H1 (cell line): ENCODE results near the gene MICU2. TPM values are rescaled to one million over a fixed set of nuclear protein-coding genes. Genes with fewer than 3 reads are reported as not detected.

ENCODE experiments used
- CTCF ChIA-PET: fragments of 300-600 bp; sonication (Branson Sonifier 250); formaldehyde crosslinking; loops from one replicate; lab custom pipeline; 2021; ENCODE audit not compliant: partially characterized antibody; lab: Charles Lee
- POLR2A ChIA-PET: fragments of 300-600 bp; sonication (Branson Sonifier 250); formaldehyde crosslinking; loops from one replicate; lab custom pipeline; 2021; ENCODE audit warnings: inconsistent platforms; ENCODE audit not compliant: partially characterized antibody; lab: Charles Lee
- DNase-seq, 2 experiments: peaks; one replicate each; pipeline versions ENCODE4 v3.0.0 to v3.0.0-alpha.2; 2010 to 2022; ENCODE audit warnings: low spot score in 2 of 2, low read depth in 1 of 2, mixed read lengths in 1 of 2
- FAIRE-seq: peaks from 2 replicates; lab custom pipeline; 2011; peaks lifted over from hg19 to GRCh38; lab: Jason Lieb, UNC
- H2AFZ ChIP-seq: 2 replicates; pipeline ENCODE4 v1.8.1; 2012; ENCODE audit warnings: low read length, inconsistent platforms
- H2AK5ac ChIP-seq: 2 replicates; pipeline ENCODE4 v1.6.1; 2013; ENCODE audit warnings: low read depth, low read length
- H2BK120ac ChIP-seq: replicated peaks from 2 replicates; pipeline ENCODE3; 2013; ENCODE audit warnings: low read depth, low read length, inconsistent platforms
- H2BK12ac ChIP-seq: 2 replicates; pipeline ENCODE4 v1.6.1; 2013; ENCODE audit warnings: low read depth, low read length
- H2BK15ac ChIP-seq: 2 replicates; pipeline ENCODE4 v1.6.1; 2013; ENCODE audit warnings: low read length
- H2BK20ac ChIP-seq: 2 replicates; pipeline ENCODE4 v1.6.1; 2013; ENCODE audit warnings: low read length
- H2BK5ac ChIP-seq: 2 replicates; pipeline ENCODE4 v1.6.1; 2013; ENCODE audit warnings: low read depth, low read length
- H3K14ac ChIP-seq: 2 replicates; pipeline ENCODE4 v1.6.1; 2013; ENCODE audit warnings: inconsistent platforms; ENCODE audit not compliant: insufficient read length
- H3K18ac ChIP-seq: 2 replicates; pipeline ENCODE4 v1.6.1; 2013; ENCODE audit warnings: low read length; ENCODE audit errors: extremely low read depth
- H3K23ac ChIP-seq: 2 replicates; pipeline ENCODE4 v1.6.1; 2013; ENCODE audit warnings: inconsistent platforms; ENCODE audit not compliant: insufficient read length
- H3K23me2 ChIP-seq: 2 replicates; pipeline ENCODE4 v1.6.1; 2013; ENCODE audit warnings: low read depth, low read length
- H3K27ac ChIP-seq: 2 replicates; pipeline ENCODE4 v1.6.1; 2011; ENCODE audit warnings: low read depth, low read length, inconsistent platforms
- H3K27me3 ChIP-seq, 4 experiments: replicated peaks in 1 of 4; 1 replicate in 1 of 4; 2 replicates in 3 of 4; pipeline versions ENCODE4 v1.6.1 to v1.8.1; 2011 to 2013; ENCODE audit warnings: low read length in 3 of 4, mild to moderate bottlenecking in 3 of 4, inconsistent platforms in 2 of 4, mixed read lengths in 2 of 4, moderate library complexity in 1 of 4; ENCODE audit not compliant: control insufficient read depth in 3 of 4, insufficient read depth in 3 of 4; ENCODE audit errors: extremely low read depth in 1 of 4
- H3K36me3 ChIP-seq, 4 experiments: 2 replicates each; pipeline versions ENCODE4 v1.6.1 to v1.8.1; 2011 to 2013; ENCODE audit warnings: mild to moderate bottlenecking in 4 of 4, low read length in 3 of 4, moderate library complexity in 2 of 4, control low read depth in 1 of 4, inconsistent platforms in 1 of 4; ENCODE audit not compliant: insufficient read depth in 4 of 4, control insufficient read depth in 2 of 4
- H3K4ac ChIP-seq: replicated peaks from 2 replicates; pipeline ENCODE3; 2013; ENCODE audit warnings: low read length, low read depth, mixed read lengths, inconsistent platforms; ENCODE audit not compliant: insufficient read length
- H3K4me1 ChIP-seq, 4 experiments: replicated peaks in 1 of 4; 1 replicate in 1 of 4; 2 replicates in 3 of 4; pipeline versions ENCODE4 v1.6.1 to v1.8.1; 2011 to 2013; ENCODE audit warnings: low read length in 3 of 4, inconsistent platforms in 2 of 4, mixed read lengths in 1 of 4; ENCODE audit not compliant: insufficient read depth in 4 of 4, control insufficient read depth in 3 of 4
- H3K4me2 ChIP-seq, 2 experiments: 2 replicates each; pipeline versions ENCODE4 v1.6.1 to v1.8.1; 2011 to 2013; ENCODE audit warnings: low read depth in 2 of 2, low read length in 2 of 2, control low read depth in 1 of 2, inconsistent platforms in 1 of 2, mild to moderate bottlenecking in 1 of 2; ENCODE audit not compliant: insufficient read depth in 1 of 2
- H3K4me3 ChIP-seq, 4 experiments: fragments of 200-600, 300-600 bp in 1 of 4; sonication (generic), shearing (Covaris generic), sonication (Bioruptor Twin) in 1 of 4; 2 replicates each; pipeline versions ENCODE4 v1.5.1 to v1.8.1; 2011 to 2016; ENCODE audit warnings: low read length in 4 of 4, low read depth in 3 of 4, control low read depth in 2 of 4, inconsistent platforms in 2 of 4, mild to moderate bottlenecking in 2 of 4, mixed read lengths in 1 of 4, moderate library complexity in 1 of 4; ENCODE audit not compliant: insufficient read depth in 2 of 4; ENCODE audit errors: extremely low read depth in 1 of 4
- H3K56ac ChIP-seq: replicated peaks from 2 replicates; pipeline ENCODE3; 2013; ENCODE audit warnings: low read depth, mild to moderate bottlenecking, mixed read lengths, low read length, inconsistent platforms; ENCODE audit not compliant: insufficient read length
- H3K79me1 ChIP-seq: 2 replicates; pipeline ENCODE4 v1.6.1; 2013; ENCODE audit warnings: low read depth, low read length, control low read depth
- H3K79me2 ChIP-seq, 2 experiments: 2 replicates each; pipeline versions ENCODE4 v1.6.1 to v1.8.1; 2012 to 2013; ENCODE audit warnings: low read length in 2 of 2, mild to moderate bottlenecking in 2 of 2, inconsistent platforms in 1 of 2; ENCODE audit not compliant: insufficient read depth in 2 of 2, control insufficient read depth in 1 of 2
- H3K9ac ChIP-seq, 4 experiments: replicated peaks in 1 of 4; 1 replicate in 1 of 4; 2 replicates in 3 of 4; pipeline versions ENCODE4 v1.6.1 to v1.8.1; 2011 to 2013; ENCODE audit warnings: low read depth in 3 of 4, low read length in 3 of 4, control low read depth in 2 of 4, mild to moderate bottlenecking in 2 of 4, moderate library complexity in 2 of 4, inconsistent platforms in 1 of 4; ENCODE audit errors: extremely low read depth in 1 of 4
- H3K9me3 ChIP-seq, 2 experiments: 2 replicates each; pipeline versions ENCODE4 v1.6.1 to v1.8.1; 2012 to 2013; ENCODE audit warnings: mild to moderate bottlenecking in 2 of 2, moderate library complexity in 2 of 2, control low read depth in 1 of 2, inconsistent platforms in 1 of 2, low read depth in 1 of 2, low read length in 1 of 2, mixed read lengths in 1 of 2; ENCODE audit not compliant: insufficient read depth in 2 of 2
- H4K20me1 ChIP-seq, 2 experiments: replicated peaks in 1 of 2; 2 replicates each; pipeline versions ENCODE3 to v1.8.1; 2011 to 2013; ENCODE audit warnings: inconsistent platforms in 2 of 2, low read length in 2 of 2, mild to moderate bottlenecking in 1 of 2; ENCODE audit not compliant: insufficient read depth in 2 of 2, control insufficient read depth in 1 of 2
- H4K5ac ChIP-seq: 2 replicates; pipeline ENCODE4 v1.6.1; 2013; ENCODE audit warnings: low read length, low read depth, mixed read lengths, inconsistent platforms; ENCODE audit not compliant: insufficient read length
- H4K8ac ChIP-seq: 2 replicates; pipeline ENCODE4 v1.8.0; 2013; ENCODE audit warnings: mild to moderate bottlenecking, moderate library complexity, low read length, inconsistent platforms; ENCODE audit not compliant: insufficient read depth; ENCODE audit errors: extremely low read depth
- H4K91ac ChIP-seq: replicated peaks from 2 replicates; pipeline ENCODE3; 2013; ENCODE audit warnings: low read length, mixed read lengths, inconsistent platforms; ENCODE audit not compliant: insufficient read length
- CBX8 ChIP-seq: fragments of 300-800, 300-1000 bp; sonication (generic); IDR thresholded peaks from 2 replicates; pipeline ENCODE4 v1.7.1; 2016; ENCODE audit warnings: low read depth, low read length, borderline replicate concordance
- JUN ChIP-seq: IDR thresholded peaks from 2 replicates; pipeline ENCODE4 v1.6.1; 2011; ENCODE audit warnings: low read depth, mild to moderate bottlenecking, improper control_type of control experiment, low read length
- KDM1A ChIP-seq: fragments of 200-600, 300-600 bp; sonication (generic); IDR thresholded peaks from 2 replicates; pipeline ENCODE4 v1.7.1; 2016; ENCODE audit warnings: mild to moderate bottlenecking, low read length, borderline replicate concordance
- WGBS, 2 experiments: shearing (Covaris generic) in 1 of 2; methylation state at CpG; one replicate each; pipeline versions ENCODE4 v1.1.6 to v1.1.7; 2013 to 2015; ENCODE audit warnings: low lambda C conversion rate in 2 of 2, mixed read lengths in 2 of 2, inconsistent platforms in 1 of 2, low coverage in 1 of 2, missing lambda C conversion rate in 1 of 2; ENCODE audit not compliant: insufficient replicate concordance in 2 of 2, insufficient coverage in 1 of 2, insufficient read length in 1 of 2; ENCODE audit errors: extremely low coverage in 1 of 2, missing lambda C conversion rate in 1 of 2; 5-methylcytosine and 5-hydroxymethylcytosine counted together
- polyA plus RNA-seq, 7 experiments: library from polyadenylated mRNA; depleted of rRNA in 3 of 7; stranded (reverse) in 5 of 7; unstranded in 2 of 7; fragments of >200 nt in 5 of 7; fragments of 200-250 nt in 2 of 7; gene quantifications; 1 replicate in 5 of 7; 2 replicates in 1 of 7; 4 replicates in 1 of 7; pipeline versions ENCODE4 v1.2.1 to v1.2.3, GENCODE V29; 2011 to 2013; ENCODE audit warnings: missing spikeins in 2 of 7, mixed read lengths in 2 of 7
- total RNA-seq: library from RNA; stranded (reverse); fragmentation: NEBNext Ultra II Directional; extraction: Animal tissue kit (Norgen Biotek cat#: 25700); gene quantifications from 2 replicates; pipeline ENCODE4 v1.2.1, GENCODE V29; 2021

The MICU2 gene
- total and polyA plus RNA-seq, 2 of the 8 experiments (the other 6 are each of a cell fraction or from before 2014, with no cell fraction given): 34.6 to 36.5 TPM

DNA sequence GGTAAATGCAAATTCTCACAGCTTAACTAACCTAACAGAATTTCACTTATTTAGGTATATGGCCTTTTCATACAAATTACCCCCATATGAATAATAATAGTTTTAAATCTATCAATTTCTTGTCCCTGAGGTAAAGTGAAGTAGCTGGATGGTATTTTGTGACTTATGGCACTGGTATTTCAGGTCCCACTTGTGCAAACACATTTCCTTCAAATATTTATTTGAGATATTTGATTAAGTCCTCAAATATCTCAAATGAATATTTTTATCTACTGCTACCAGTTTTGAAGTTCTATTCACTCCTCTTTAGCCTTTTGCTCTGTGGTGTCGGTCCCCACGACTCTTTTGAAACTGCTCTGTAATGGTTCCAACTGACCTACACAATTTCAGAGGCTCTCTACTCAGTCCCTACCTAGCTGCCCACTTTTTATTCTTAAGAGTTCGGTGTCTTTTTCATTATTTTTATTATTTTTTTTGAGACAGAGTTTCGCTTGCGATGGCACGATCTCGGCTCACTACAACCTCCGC, 85.3 kb downstream of the MICU2 start:
- POLR2A ChIA-PET: interaction anchor here (0.7 kb wide), 1 partner anchor 12 kb away, joined by 3 read pairs; no protein-coding TSS in a partner anchor
- WGBS, 2 experiments: 83% methylated on average over 8 of the region's 8 CpGs; no CpG with 5 or more reads in 1 of the 2 experiments
- no peak overlapping the region for H2AK5ac ChIP-seq

More for the DNA sequence above, 85.3 kb downstream of the MICU2 start:
- H3K4me1 ChIP-seq: no peaks in the 10 kb centered on the region
- no peak for FAIRE-seq
- no peak overlapping the region for H3K23ac ChIP-seq
- no peak overlapping the region for H3K9ac ChIP-seq
- H3K18ac ChIP-seq: no peak overlapping the region
- H2AFZ ChIP-seq: no peak overlapping the region
- peaks cover 0 to 4% (median 1%) of the 10 kb centered on the region in 4 experiments; a peak in 2 of 8 replicates for H3K36me3 ChIP-seq
- H3K56ac ChIP-seq: no peak overlapping the region
- no peak overlapping the region for H3K4me2 ChIP-seq
- H3K4me3 ChIP-seq: no peak overlapping the region
- H3K79me2 ChIP-seq: no peaks in the 10 kb centered on the region
- H3K4ac ChIP-seq: no peak overlapping the region
- no peak overlapping the region for H2BK120ac ChIP-seq
- peaks cover 0 to 2% of the 10 kb centered on the region in 2 experiments for H4K20me1 ChIP-seq
- no peaks in the 10 kb centered on the region for H3K9me3 ChIP-seq
- no peak overlapping the region for H2BK20ac ChIP-seq
- H3K27me3 ChIP-seq: no peaks in the 10 kb centered on the region
- DNase-seq: no peak
- no peak overlapping the region for H4K91ac ChIP-seq
- H3K14ac ChIP-seq: no peak overlapping the region
- no peak overlapping the region for H2BK15ac ChIP-seq
- TF ChIP-seq CBX8 (no peak), KDM1A (no peak), JUN (no peak)
- CTCF ChIA-PET: interaction anchor here (1.2 to 2.0 kb wide), 2 partner anchors 40 to 55 kb away, joined by 3 to 5 read pairs; no protein-coding TSS in a partner anchor
- no peak overlapping the region for H3K27ac ChIP-seq
- H3K23me2 ChIP-seq: no peaks in the 10 kb centered on the region
- H3K79me1 ChIP-seq: peaks cover 2% of the 10 kb centered on the region; the same call in 1 of the 2 replicates
- H4K8ac ChIP-seq: no peak overlapping the region
- H4K5ac ChIP-seq: no peak overlapping the region
- H2BK12ac ChIP-seq: no peak overlapping the region
- no peak overlapping the region for H2BK5ac ChIP-seq
